Measurements from ENCODE around the gene STIM1. TPM values are rescaled to one million over a fixed set of nuclear protein-coding genes. Genes with fewer than 3 reads are reported as not detected.
A peak's percentile ranks its signal among the peaks of the same experiment; 100 is the strongest.

STIM1 gene
- total RNA-seq, 3 donors from 2014 or later (not counting 1 experiment from before 2014, with no cell fraction given): 171 to 187 (median 175) TPM

GRCh38 chr11:4019891-4020290 is 164.4 kb downstream of the STIM1 start:
- H3K4me1 ChIP-seq (ENCODE audit: control insufficient read depth, insufficient read depth, low read length): peaks cover 7% of the 10 kb centered on the region
- H3K27me3 Mint-ChIP-seq (ENCODE audit: low read depth in 2 of 2): no peaks in the 10 kb centered on the region
- H3K9me3 ChIP-seq (ENCODE audit: control insufficient read depth, insufficient read depth, low read length): no peaks in the 10 kb centered on the region
- intact Hi-C loops (cut with micrococcal nuclease): no loop called here
- 100% methylated on average over 2 of the region's 3 CpGs for WGBS (ENCODE audit: insufficient coverage)
- DNase-seq (no peak), ATAC-seq (no peak)
- no peak overlapping the region for H3K4me3 ChIP-seq (ENCODE audit: low read length)
- H3K9me3 Mint-ChIP-seq: no peaks in the 10 kb centered on the region
- peak overlapping the region; percentile 60 to 64 for H3K27ac Mint-ChIP-seq
- H3K36me3 ChIP-seq (ENCODE audit: control insufficient read depth, insufficient read depth, low read length): peaks cover 5% of the 10 kb centered on the region
- H3K27ac ChIP-seq (ENCODE audit: low read length): no peak overlapping the region
- H3K4me1 Mint-ChIP-seq: peaks cover 81 to 86% of the 10 kb centered on the region in 2 donors
- H3K27me3 ChIP-seq (ENCODE audit: control insufficient read depth, insufficient read depth, low read length): no peaks in the 10 kb centered on the region
- H3K4me3 Mint-ChIP-seq: no peak overlapping the region
- TF ChIP-seq CTCF (IDR thresholded peaks at IDR 0.05): no peak
- peaks cover 8% of the 10 kb centered on the region for H3K36me3 Mint-ChIP-seq

- H3K36me3 Mint-ChIP-seq: peaks cover 13% of the 10 kb centered on the region
- no peaks in the 10 kb centered on the region for H3K27me3 Mint-ChIP-seq (ENCODE audit: low read depth in 2 of 2)
- Histone ChIP-seq H3K9me3 (ENCODE audit: control insufficient read depth, insufficient read depth, low read length) (no peaks in the 10 kb centered on the region), H3K4me1 (ENCODE audit: control insufficient read depth, insufficient read depth, low read length) (no peaks in the 10 kb centered on the region), H3K4me3 (ENCODE audit: low read length) (no peak overlapping the region), H3K27ac (ENCODE audit: low read length) (no peak overlapping the region), H3K27me3 (ENCODE audit: control insufficient read depth, insufficient read depth, low read length) (no peaks in the 10 kb centered on the region), H3K36me3 (ENCODE audit: control insufficient read depth, insufficient read depth, low read length) (peaks cover 21% of the 10 kb centered on the region)
- H3K9me3 Mint-ChIP-seq: no peaks in the 10 kb centered on the region
- intact Hi-C loops (cut with micrococcal nuclease): no loop called here
- 96% methylated on average over 5 of the region's 5 CpGs for WGBS (ENCODE audit: insufficient coverage)
- no peak overlapping the region for H3K4me3 Mint-ChIP-seq
- DNase-seq: no peak
- no peak for TF ChIP-seq CTCF (IDR thresholded peaks at IDR 0.05)
- no peak for ATAC-seq
- H3K4me1 Mint-ChIP-seq: peaks cover 76 to 77% of the 10 kb centered on the region in 2 donors
- H3K27ac Mint-ChIP-seq: peak overlapping the region in 1 of 2 donors; percentile 65
Measured at GRCh38 chr11:4022669-4023068, 167.2 kb downstream of the STIM1 start.

- Mint-ChIP-seq H3K27me3 (ENCODE audit: low read depth in 2 of 2) (no peaks in the 10 kb centered on the region), H3K4me1 (peaks cover 61 to 64% of the 10 kb centered on the region in 2 donors), H3K27ac (peak overlapping the region; percentile 57 to 61), H3K4me3 (no peak overlapping the region), H3K36me3 (peaks cover 13% of the 10 kb centered on the region), H3K9me3 (no peaks in the 10 kb centered on the region)
- Histone ChIP-seq H3K27me3 (ENCODE audit: control insufficient read depth, insufficient read depth, low read length) (no peaks in the 10 kb centered on the region), H3K4me3 (ENCODE audit: low read length) (no peak overlapping the region), H3K4me1 (ENCODE audit: control insufficient read depth, insufficient read depth, low read length) (no peaks in the 10 kb centered on the region), H3K36me3 (ENCODE audit: control insufficient read depth, insufficient read depth, low read length) (peaks cover 21% of the 10 kb centered on the region), H3K9me3 (ENCODE audit: control insufficient read depth, insufficient read depth, low read length) (no peaks in the 10 kb centered on the region), H3K27ac (ENCODE audit: low read length) (no peak overlapping the region)
- intact Hi-C loops (cut with micrococcal nuclease): no loop called here
- no peak for TF ChIP-seq CTCF (IDR thresholded peaks at IDR 0.05)
- ATAC-seq (no peak), DNase-seq (no peak)
- WGBS (ENCODE audit: insufficient coverage): 93% methylated on average over 3 of the region's 3 CpGs
Measured at GRCh38 chr11:4025248-4025966, 169.9 kb downstream of the STIM1 start.

- Mint-ChIP-seq H3K36me3 (peaks cover 13% of the 10 kb centered on the region), H3K27ac (peak overlapping the region; percentile 57 to 61), H3K4me1 (peaks cover 57 to 59% of the 10 kb centered on the region in 2 donors), H3K9me3 (no peaks in the 10 kb centered on the region), H3K4me3 (no peak overlapping the region), H3K27me3 (ENCODE audit: low read depth in 2 of 2) (no peaks in the 10 kb centered on the region)
- Histone ChIP-seq H3K27ac (ENCODE audit: low read length) (no peak overlapping the region), H3K9me3 (ENCODE audit: control insufficient read depth, insufficient read depth, low read length) (no peaks in the 10 kb centered on the region), H3K36me3 (ENCODE audit: control insufficient read depth, insufficient read depth, low read length) (peaks cover 21% of the 10 kb centered on the region), H3K27me3 (ENCODE audit: control insufficient read depth, insufficient read depth, low read length) (no peaks in the 10 kb centered on the region), H3K4me1 (ENCODE audit: control insufficient read depth, insufficient read depth, low read length) (no peaks in the 10 kb centered on the region), H3K4me3 (ENCODE audit: low read length) (no peak overlapping the region)
- TF ChIP-seq CTCF (IDR thresholded peaks at IDR 0.05): no peak
- DNase-seq: no peak
- WGBS (ENCODE audit: insufficient coverage): 97% methylated on average over 2 of the region's 2 CpGs
- intact Hi-C loops (cut with micrococcal nuclease): no loop called here
- ATAC-seq: no peak
Measured at GRCh38 chr11:4025967-4026324, 170.5 kb downstream of the STIM1 start.
